Kidney (tissue), 14 donors: ENCODE results near the gene RBM12. TPM values are rescaled to one million over a fixed set of nuclear protein-coding genes. Genes with fewer than 3 reads are reported as not detected.

Source experiments
- DNase-seq, 5 donors: peaks; one replicate each; pipeline ENCODE4 v3.0.0-alpha.2; 2013 to 2020
- FAIRE-seq: peaks from 2 replicates; lab custom pipeline; 2012; peaks lifted over from hg19 to GRCh38; lab: Jason Lieb, UNC
- H3K27ac ChIP-seq, 2 donors: one replicate each; pipeline ENCODE4 v1.7.0; 2013; ENCODE audit warnings: low read depth in 2 of 2, low read length in 2 of 2, inconsistent platforms in 1 of 2
- H3K27me3 ChIP-seq: one replicate; pipeline ENCODE4 v1.7.1; 2013; ENCODE audit warnings: low read length, inconsistent platforms; ENCODE audit not compliant: control insufficient read depth, insufficient read depth
- H3K36me3 ChIP-seq, 3 donors: one replicate each; pipeline versions ENCODE4 v1.7.0 to v1.7.1; 2013; ENCODE audit warnings: low read length in 3 of 3, control low read depth in 1 of 3, inconsistent platforms in 1 of 3; ENCODE audit not compliant: insufficient read depth in 3 of 3, control insufficient read depth in 2 of 3
- H3K4me1 ChIP-seq, 3 donors: one replicate each; pipeline versions ENCODE4 v1.7.0 to v1.7.1; 2013; ENCODE audit warnings: low read length in 3 of 3, inconsistent platforms in 1 of 3, low read depth in 1 of 3; ENCODE audit not compliant: control insufficient read depth in 2 of 3, insufficient read depth in 2 of 3
- H3K4me3 ChIP-seq, 3 donors: one replicate each; pipeline versions ENCODE4 v1.7.0 to v1.8.1; 2013; ENCODE audit warnings: low read length in 3 of 3, control low read depth in 1 of 3, inconsistent platforms in 1 of 3
- H3K9ac ChIP-seq, 3 donors: one replicate each; pipeline versions ENCODE4 v1.7.0 to v1.7.1; 2013; ENCODE audit warnings: low read length in 3 of 3, control low read depth in 1 of 3, inconsistent platforms in 1 of 3
- H3K9me3 ChIP-seq, 3 donors: one replicate each; pipeline versions ENCODE4 v1.7.0 to v1.7.1; 2013; ENCODE audit warnings: low read length in 3 of 3, control low read depth in 1 of 3, inconsistent platforms in 1 of 3; ENCODE audit not compliant: control insufficient read depth in 2 of 3, insufficient read depth in 1 of 3
- intact Hi-C: fragments of 100-400 bp; cut with DNase I; formaldehyde crosslinking; loops from one replicate; pipeline ENCODE4 v1.11.1; 2022
- polyA plus RNA-seq: library from polyadenylated mRNA; stranded (reverse); fragments of 350-450 nt; fragmentation: Illumina TruSeq; extraction: RNeasy Lipid Tissue Mini Kit (QIAGEN cat#74804); gene quantifications from one replicate; pipeline ENCODE4 v1.2.3, GENCODE V29; 2014; ENCODE audit warnings: low read depth, low replicate concordance; ENCODE audit not compliant: insufficient read depth
- total RNA-seq: library from RNA; stranded (reverse); fragmentation: NEBNext Ultra II Directional; extraction: Animal tissue kit (Norgen Biotek cat#: 25700); gene quantifications from one replicate; pipeline ENCODE4 v1.2.1, GENCODE V29; 2021
- TF ChIP-seq, protein P1 (sequence below): IDR thresholded peaks from 3 replicates; pipeline ENCODE4 v1.5.1; 2012; ENCODE audit warnings: mild to moderate bottlenecking, moderate library complexity, borderline replicate concordance; ENCODE audit not compliant: insufficient read depth; ENCODE audit errors: extremely low read depth
- donor health status: control.
- donor health status: control.
- donor health status: control.
- donor health status: control.
- donor health status: control.
- donor health status: DM: yes; HTN: yes; CAD: no.
- donor health status: Normal renal cell carcinoma (clear cell type).

Gene RBM12
- total and polyA plus RNA-seq, 2 donors from 2014 or later, result 11.1 to 101 TPM

DNA sequence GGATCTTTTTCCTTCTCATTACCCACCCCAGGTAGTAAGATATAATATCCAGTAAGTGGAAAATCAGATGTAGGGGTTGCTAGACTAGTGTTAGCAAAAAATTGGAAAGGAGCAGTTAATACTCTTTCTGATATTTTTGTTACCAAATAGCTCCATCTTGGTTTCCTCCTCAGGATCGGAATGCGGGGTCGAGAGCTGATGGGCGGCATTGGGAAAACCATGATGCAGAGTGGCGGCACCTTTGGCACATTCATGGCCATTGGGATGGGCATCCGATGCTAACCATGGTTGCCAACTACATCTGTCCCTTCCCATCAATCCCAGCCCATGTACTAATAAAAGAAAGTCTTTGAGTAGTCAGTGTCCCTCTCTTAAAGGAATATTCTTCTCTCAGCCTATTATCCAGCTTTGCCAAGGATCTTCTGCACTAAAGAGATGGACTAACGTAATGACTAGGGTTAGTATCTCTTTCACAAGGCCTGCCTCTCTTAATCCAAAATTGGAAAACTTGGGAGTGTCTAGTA, 36.0 kb upstream of the RBM12 start:
- H3K4me3 ChIP-seq, result no peak overlapping the region
- intact Hi-C loops, result no loop called here
- DNase-seq, result no peak
- no peak for FAIRE-seq
- no peaks in the 10 kb centered on the region for H3K27me3 ChIP-seq
- H3K4me1 ChIP-seq, result peaks cover 2 to 18% (median 15%) of the 10 kb centered on the region in 3 donors
- H3K27ac ChIP-seq, result no peak overlapping the region
- TF ChIP-seq, protein P1, sequence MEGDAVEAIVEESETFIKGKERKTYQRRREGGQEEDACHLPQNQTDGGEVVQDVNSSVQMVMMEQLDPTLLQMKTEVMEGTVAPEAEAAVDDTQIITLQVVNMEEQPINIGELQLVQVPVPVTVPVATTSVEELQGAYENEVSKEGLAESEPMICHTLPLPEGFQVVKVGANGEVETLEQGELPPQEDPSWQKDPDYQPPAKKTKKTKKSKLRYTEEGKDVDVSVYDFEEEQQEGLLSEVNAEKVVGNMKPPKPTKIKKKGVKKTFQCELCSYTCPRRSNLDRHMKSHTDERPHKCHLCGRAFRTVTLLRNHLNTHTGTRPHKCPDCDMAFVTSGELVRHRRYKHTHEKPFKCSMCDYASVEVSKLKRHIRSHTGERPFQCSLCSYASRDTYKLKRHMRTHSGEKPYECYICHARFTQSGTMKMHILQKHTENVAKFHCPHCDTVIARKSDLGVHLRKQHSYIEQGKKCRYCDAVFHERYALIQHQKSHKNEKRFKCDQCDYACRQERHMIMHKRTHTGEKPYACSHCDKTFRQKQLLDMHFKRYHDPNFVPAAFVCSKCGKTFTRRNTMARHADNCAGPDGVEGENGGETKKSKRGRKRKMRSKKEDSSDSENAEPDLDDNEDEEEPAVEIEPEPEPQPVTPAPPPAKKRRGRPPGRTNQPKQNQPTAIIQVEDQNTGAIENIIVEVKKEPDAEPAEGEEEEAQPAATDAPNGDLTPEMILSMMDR, result no peak
- H3K36me3 ChIP-seq, result peaks cover 10 to 33% (median 23%) of the 10 kb centered on the region in 3 donors
- H3K9me3 ChIP-seq, result no peaks in the 10 kb centered on the region
- H3K9ac ChIP-seq, result no peak overlapping the region

DNA sequence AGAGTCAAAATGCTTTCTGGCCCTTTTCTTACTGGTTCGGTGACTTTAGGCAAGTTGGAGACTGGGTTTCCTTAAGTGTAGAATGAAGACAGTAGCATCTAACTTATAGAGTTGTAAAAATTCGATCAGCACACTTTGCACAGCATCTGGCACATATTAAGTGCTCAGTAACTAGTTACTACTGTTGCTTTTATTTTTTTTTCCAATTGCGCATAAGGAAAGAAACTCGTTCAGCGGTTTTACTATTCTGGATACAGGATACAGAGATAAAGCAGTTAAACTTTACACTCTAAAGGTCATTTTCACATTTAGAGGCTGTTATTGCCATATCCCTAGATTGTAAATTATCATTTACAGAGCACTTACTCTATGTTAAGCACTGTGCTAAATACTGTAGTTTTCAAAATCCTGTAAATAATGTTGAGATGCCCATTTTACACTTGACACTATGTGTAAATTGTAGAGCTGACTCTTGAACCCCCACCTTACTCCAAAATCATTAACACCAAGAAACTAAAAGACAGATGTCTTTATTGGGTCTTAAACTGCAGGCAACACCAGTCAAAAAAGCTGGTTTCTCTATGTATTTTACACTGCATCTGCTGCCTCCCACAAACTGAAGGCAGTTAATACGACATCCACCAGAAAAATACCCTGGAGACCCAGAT, 35.4 kb upstream of the RBM12 start:
- H3K4me3 ChIP-seq, result peak overlapping the region; percentile 75 to 98 (median 96)
- peak overlapping the region in 1 of 2 donors; percentile 78 for H3K27ac ChIP-seq
- H3K27me3 ChIP-seq, result no peaks in the 10 kb centered on the region
- H3K4me1 ChIP-seq, result peaks cover 2 to 18% (median 15%) of the 10 kb centered on the region in 3 donors
- H3K9ac ChIP-seq, result peak overlapping the region; percentile 18 to 74 (median 61)
- H3K36me3 ChIP-seq, result peaks cover 10 to 29% (median 26%) of the 10 kb centered on the region in 3 donors
- DNase-seq (no peak), FAIRE-seq (no peak)
- TF ChIP-seq, protein P1, result no peak
- intact Hi-C loops, result no loop called here
- no peaks in the 10 kb centered on the region for H3K9me3 ChIP-seq

DNA sequence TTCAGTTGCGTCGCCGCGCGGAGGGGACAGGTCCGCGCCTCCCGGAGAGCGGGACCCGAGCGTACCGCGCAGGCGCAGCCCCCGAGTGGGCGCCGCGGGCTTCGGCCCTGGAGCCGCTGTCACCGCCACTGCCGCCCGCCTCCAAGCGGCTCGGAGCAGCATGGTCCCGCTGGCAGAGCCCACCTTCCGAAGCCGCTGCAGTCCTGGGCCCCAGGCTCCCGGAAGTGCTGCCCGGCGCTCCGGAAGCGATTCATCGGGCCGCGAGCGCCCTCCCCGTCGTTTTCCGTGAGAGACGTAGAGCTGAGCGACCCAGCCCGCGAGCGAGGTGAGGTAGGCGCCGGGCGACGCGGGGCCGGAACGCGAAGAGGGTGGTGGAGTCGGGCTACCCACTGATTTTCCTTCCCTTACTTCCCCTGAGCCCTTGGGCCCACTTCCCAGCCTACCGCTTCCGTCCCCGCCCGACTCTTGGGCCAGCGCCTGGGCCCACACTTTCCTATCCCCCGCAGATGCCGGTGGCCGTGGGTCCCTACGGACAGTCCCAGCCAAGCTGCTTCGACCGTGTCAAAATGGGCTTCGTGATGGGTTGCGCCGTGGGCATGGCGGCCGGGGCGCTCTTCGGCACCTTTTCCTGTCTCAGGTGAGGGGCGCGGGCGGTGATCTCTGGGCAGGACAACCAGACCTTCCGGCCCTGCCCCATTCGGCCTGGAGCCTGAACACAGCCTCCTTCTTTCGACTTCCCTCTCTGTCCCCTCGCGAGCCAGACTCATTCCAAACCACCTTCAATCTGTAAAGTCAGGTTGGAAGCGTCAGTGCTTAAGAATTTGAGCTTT, 34.6 kb upstream of the RBM12 start, which contains the start of the genes NFS1 and ROMO1:
Gene NFS1 (minus strand): TSS at position 226 of the 830 bp plus-strand sequence. CDS start 64 bp downstream, at position 162.
Gene ROMO1 (plus strand): TSS at position 279 of the 830 bp plus-strand sequence. CDS start 228 bp downstream, at position 507.
- TF ChIP-seq, protein P1, result peak; percentile 23
- peaks cover 5 to 25% (median 21%) of the 10 kb centered on the region in 3 donors for H3K36me3 ChIP-seq
- intact Hi-C loops, result no loop called here
- H3K9me3 ChIP-seq, result no peaks in the 10 kb centered on the region
- no peak for FAIRE-seq
- peak within 1 kb of the TSS; percentile 75 to 78 for H3K27ac ChIP-seq
- peaks cover 2 to 18% (median 15%) of the 10 kb centered on the region in 3 donors for H3K4me1 ChIP-seq
- H3K27me3 ChIP-seq, result no peaks in the 10 kb centered on the region
- H3K4me3 ChIP-seq, result peak within 1 kb of the TSS; percentile 75 to 98 (median 96)
- H3K9ac ChIP-seq, result peak within 1 kb of the TSS; percentile 61 to 84 (median 74)
- DNase-seq, result peak; percentile 93 to 96 (median 94)
